Breast epithelium (tissue), 4 donors: ENCODE measurements around the gene SPON1. TPM values are rescaled to one million over a fixed set of nuclear protein-coding genes. Genes with fewer than 3 reads are reported as not detected.

ENCODE experiments used
- DNase-seq, 2 donors: peaks; one replicate each; pipeline ENCODE4 v3.0.0-alpha.2; 2019; ENCODE audit warnings: low spot score in 2 of 2
- H3K27ac ChIP-seq, 2 donors: fragments of 200-600 bp; sonication (generic) in 1 of 2; one replicate each; pipeline ENCODE4 v1.5.1; 2016 to 2019; ENCODE audit warnings: mild to moderate bottlenecking in 1 of 2
- H3K27me3 ChIP-seq, 2 donors: fragments of 200-600 bp; sonication (generic) in 1 of 2; one replicate each; pipeline versions ENCODE4 v1.5.1 to v1.6.0; 2017 to 2019; ENCODE audit warnings: control low read depth in 1 of 2, mild to moderate bottlenecking in 1 of 2
- H3K36me3 ChIP-seq: fragments of 200-600 bp; one replicate; pipeline ENCODE4 v1.5.1; 2019
- H3K4me1 ChIP-seq, 2 donors: fragments of 200-600 bp; sonication (generic); one replicate each; pipeline ENCODE4 v1.5.1; 2016 to 2019; ENCODE audit warnings: control low read depth in 1 of 2
- H3K4me3 ChIP-seq, 3 donors: fragments of 200-600 bp; sonication (generic); 1 replicate in 2 of 3; 2 replicates in 1 of 3; pipeline ENCODE4 v1.5.1; 2016 to 2019; ENCODE audit warnings: mild to moderate bottlenecking in 3 of 3, moderate library complexity in 2 of 3
- H3K9me3 ChIP-seq, 2 donors: fragments of 200-600 bp; sonication (generic) in 1 of 2; one replicate each; pipeline ENCODE4 v1.5.1; 2016 to 2019; ENCODE audit warnings: control low read depth in 1 of 2
- POLR2A ChIP-seq: fragments of 450-650 bp; IDR thresholded peaks from one replicate; pipeline ENCODE4 v1.6.1; 2016; ENCODE audit warnings: antibody characterized with exemption, mild to moderate bottlenecking, moderate library complexity
- POLR2AphosphoS5 ChIP-seq, 3 donors: sonication (generic); formaldehyde crosslinking; IDR thresholded peaks; one replicate each; pipeline ENCODE4 v1.6.1; 2017; ENCODE audit warnings: antibody characterized with exemption in 3 of 3
- intact Hi-C: fragments of 100-400 bp; cut with DNase I; formaldehyde crosslinking; loops from one replicate; pipeline ENCODE4 v1.15.1; 2023; ENCODE audit warnings: low total_unique reads
- total RNA-seq, 3 donors: library from RNA; depleted of rRNA; stranded (reverse); fragments of >200 nt; gene quantifications; one replicate each; pipeline ENCODE4 v1.1.0, GENCODE V29; 2016
- TF ChIP-seq, protein P1 (sequence below), 3 donors: fragments of 450-650 bp; IDR thresholded peaks; one replicate each; pipeline ENCODE4 v1.5.1; 2016 to 2017; ENCODE audit warnings: antibody characterized with exemption in 3 of 3, mild to moderate bottlenecking in 3 of 3, moderate library complexity in 3 of 3

SPON1 gene
- total RNA-seq, 3 donors from 2014 or later, result 30.1 to 133 (median 34.7) TPM

DNA sequence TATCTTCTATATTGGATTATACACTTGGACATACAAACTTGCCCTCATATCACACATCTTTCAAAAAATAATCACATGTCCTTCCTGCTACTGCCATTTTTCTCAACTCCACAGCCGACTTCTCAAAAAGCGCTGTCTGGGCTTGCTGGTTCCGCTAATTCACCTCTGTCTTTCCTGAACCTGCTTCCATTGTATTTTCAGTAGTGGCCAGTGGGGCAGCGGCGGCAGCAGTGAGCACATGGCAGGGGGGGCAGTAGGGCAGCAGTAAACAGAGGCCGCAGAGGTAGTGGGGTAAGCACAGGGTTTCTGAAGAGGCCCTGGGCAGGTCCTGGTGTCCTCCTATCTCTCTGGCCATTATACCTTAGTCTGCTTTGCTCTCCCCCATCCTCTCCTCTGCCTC is 270.1 kb downstream of the SPON1 start:
- no peak for DNase-seq
- no peaks in the 10 kb centered on the region for H3K36me3 ChIP-seq
- TF ChIP-seq, protein P1, sequence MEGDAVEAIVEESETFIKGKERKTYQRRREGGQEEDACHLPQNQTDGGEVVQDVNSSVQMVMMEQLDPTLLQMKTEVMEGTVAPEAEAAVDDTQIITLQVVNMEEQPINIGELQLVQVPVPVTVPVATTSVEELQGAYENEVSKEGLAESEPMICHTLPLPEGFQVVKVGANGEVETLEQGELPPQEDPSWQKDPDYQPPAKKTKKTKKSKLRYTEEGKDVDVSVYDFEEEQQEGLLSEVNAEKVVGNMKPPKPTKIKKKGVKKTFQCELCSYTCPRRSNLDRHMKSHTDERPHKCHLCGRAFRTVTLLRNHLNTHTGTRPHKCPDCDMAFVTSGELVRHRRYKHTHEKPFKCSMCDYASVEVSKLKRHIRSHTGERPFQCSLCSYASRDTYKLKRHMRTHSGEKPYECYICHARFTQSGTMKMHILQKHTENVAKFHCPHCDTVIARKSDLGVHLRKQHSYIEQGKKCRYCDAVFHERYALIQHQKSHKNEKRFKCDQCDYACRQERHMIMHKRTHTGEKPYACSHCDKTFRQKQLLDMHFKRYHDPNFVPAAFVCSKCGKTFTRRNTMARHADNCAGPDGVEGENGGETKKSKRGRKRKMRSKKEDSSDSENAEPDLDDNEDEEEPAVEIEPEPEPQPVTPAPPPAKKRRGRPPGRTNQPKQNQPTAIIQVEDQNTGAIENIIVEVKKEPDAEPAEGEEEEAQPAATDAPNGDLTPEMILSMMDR (IDR thresholded peaks at IDR 0.05), result no peak
- TF ChIP-seq POLR2A (no peak), POLR2AphosphoS5 (IDR thresholded peaks at IDR 0.05) (no peak)
- no peaks in the 10 kb centered on the region for H3K27me3 ChIP-seq
- no peaks in the 10 kb centered on the region for H3K9me3 ChIP-seq
- H3K4me3 ChIP-seq, result no peak overlapping the region
- no peaks in the 10 kb centered on the region for H3K4me1 ChIP-seq
- no peak overlapping the region for H3K27ac ChIP-seq
- intact Hi-C loops, result no loop called here

DNA sequence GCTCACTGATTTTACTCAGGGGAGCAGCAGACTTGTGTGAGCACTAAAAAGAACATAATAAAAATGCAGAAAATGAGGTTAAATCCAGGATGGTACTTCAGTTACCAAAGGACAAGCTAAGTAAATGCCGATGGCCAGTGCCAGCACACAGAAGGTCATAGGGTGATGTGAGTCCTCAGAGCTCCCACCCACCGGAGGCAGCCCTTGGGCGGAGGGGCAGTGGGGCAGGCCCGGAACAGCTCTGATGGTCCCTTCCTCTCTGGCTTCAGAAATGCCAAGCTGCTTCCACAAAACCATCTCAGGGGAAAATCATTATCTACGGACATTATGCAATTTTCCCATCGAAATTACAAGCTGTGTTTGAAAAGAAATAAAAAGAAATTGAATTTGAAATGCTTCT is 271.9 kb downstream of the SPON1 start:
- no peak overlapping the region for H3K4me3 ChIP-seq

DNA sequence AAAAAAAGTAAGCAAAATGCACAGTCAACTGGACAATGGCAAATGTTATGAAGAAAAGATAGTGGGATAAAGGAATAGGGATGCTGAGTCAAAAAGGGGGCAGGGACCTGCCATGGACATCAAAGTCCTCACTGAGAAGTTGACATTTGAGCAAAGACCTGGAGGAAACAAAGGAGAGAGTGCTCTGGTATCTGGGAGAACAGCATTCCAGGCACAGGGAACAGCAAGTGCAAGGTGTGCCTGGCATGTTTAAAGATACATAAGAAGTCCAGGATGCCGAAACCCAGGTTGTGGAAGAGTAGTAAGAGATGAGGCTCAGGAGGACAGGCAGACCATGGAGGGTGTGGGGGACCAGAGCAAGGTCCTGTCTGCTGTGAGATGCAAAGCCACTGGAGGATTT is 273.2 kb downstream of the SPON1 start:
- intact Hi-C loops, result no loop called here
- H3K36me3 ChIP-seq, result no peaks in the 10 kb centered on the region
- TF ChIP-seq POLR2AphosphoS5 (IDR thresholded peaks at IDR 0.05), result no peak
- TF ChIP-seq, protein P1 (IDR thresholded peaks at IDR 0.05), result no peak
- no peak for TF ChIP-seq POLR2A
- H3K27me3 ChIP-seq, result no peaks in the 10 kb centered on the region
- no peaks in the 10 kb centered on the region for H3K9me3 ChIP-seq
- no peak overlapping the region for H3K27ac ChIP-seq
- no peak overlapping the region for H3K4me3 ChIP-seq
- no peaks in the 10 kb centered on the region for H3K4me1 ChIP-seq
- no peak for DNase-seq

More for the DNA sequence above, 271.9 kb downstream of the SPON1 start:
- TF ChIP-seq, protein P1 (IDR thresholded peaks at IDR 0.05), result no peak
- TF ChIP-seq POLR2AphosphoS5 (IDR thresholded peaks at IDR 0.05) (no peak), POLR2A (no peak)
- Histone ChIP-seq H3K36me3 (no peaks in the 10 kb centered on the region), H3K9me3 (no peaks in the 10 kb centered on the region), H3K27me3 (no peaks in the 10 kb centered on the region), H3K4me1 (no peaks in the 10 kb centered on the region), H3K27ac (no peak overlapping the region)
- no peak for DNase-seq
- intact Hi-C loops, result no loop called here

DNA sequence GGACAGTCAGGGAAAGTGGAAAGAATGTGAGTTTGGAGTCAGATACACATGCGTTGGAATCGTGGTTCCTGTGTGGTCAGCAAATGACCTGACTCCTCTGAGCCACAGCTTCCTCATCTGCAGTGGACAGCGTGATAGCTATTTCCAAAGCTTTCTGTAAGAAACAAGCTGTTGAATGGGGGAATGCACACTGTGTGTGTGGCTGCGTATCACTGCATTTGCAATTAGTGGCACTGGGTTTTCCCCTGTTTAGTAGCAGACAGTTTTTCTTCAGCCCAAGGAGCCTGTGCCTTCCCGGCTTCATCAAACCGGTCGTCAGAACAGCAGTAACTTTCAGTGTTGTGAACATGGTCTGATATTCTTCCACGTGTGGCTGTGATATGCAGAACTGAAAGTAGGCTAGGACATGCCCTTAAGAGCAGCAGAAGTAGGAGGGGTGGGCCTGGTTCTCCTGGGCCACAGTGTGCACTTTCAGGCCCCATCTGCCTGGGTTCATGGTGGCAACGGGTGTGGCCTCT is 275.0 kb downstream of the SPON1 start:
- H3K4me1 ChIP-seq, result no peaks in the 10 kb centered on the region
- no peak overlapping the region for H3K27ac ChIP-seq
- no peak overlapping the region for H3K4me3 ChIP-seq
- no peak for TF ChIP-seq POLR2AphosphoS5 (IDR thresholded peaks at IDR 0.05)
- TF ChIP-seq, protein P1 (IDR thresholded peaks at IDR 0.05), result no peak
- TF ChIP-seq POLR2A, result no peak
- no peaks in the 10 kb centered on the region for H3K9me3 ChIP-seq
- H3K36me3 ChIP-seq, result no peaks in the 10 kb centered on the region
- intact Hi-C loops, result no loop called here
- no peaks in the 10 kb centered on the region for H3K27me3 ChIP-seq
- DNase-seq, result no peak

DNA sequence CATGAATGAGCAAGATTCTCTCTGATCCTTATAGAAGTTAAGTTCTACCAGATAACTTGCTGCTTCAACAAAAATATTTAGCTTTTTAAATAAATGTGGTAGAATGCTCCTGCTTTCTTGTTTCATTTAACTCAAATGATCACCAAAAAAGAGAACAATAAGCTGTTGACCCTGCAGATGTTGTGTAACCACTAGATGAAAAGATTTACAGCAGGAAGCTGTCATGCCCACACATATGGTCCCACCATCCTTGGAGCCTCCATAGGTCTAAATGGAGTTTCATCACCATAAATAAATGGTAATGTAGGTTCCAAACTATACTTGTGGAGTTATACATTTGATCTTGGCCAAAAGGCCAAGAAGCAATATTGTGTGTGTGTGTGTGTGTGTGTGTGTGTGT is 277.7 kb downstream of the SPON1 start:
- Histone ChIP-seq H3K9me3 (no peaks in the 10 kb centered on the region), H3K4me3 (no peak overlapping the region), H3K27ac (no peak overlapping the region), H3K27me3 (no peaks in the 10 kb centered on the region), H3K4me1 (no peaks in the 10 kb centered on the region), H3K36me3 (no peaks in the 10 kb centered on the region)
- no peak for DNase-seq
- TF ChIP-seq, protein P1 (IDR thresholded peaks at IDR 0.05), result no peak
- no peak for TF ChIP-seq POLR2A
- no peak for TF ChIP-seq POLR2AphosphoS5 (IDR thresholded peaks at IDR 0.05)
- intact Hi-C loops, result loop anchor here (10.0 kb wide), 2 partner anchors 275 to 465 kb away; partner anchors contain the start of gene SPON1
